Rectal smooth muscle tissue (tissue), 1 donor: ENCODE measurements around the gene NEGR1.

Experiments
- H3K27ac ChIP-seq: one replicate; pipeline ENCODE4 v1.7.0; 2013; ENCODE audit warnings: low read depth, low read length, inconsistent platforms
- H3K27me3 ChIP-seq: one replicate; pipeline ENCODE4 v1.7.0; 2013; ENCODE audit warnings: low read length; ENCODE audit not compliant: control insufficient read depth, insufficient read depth
- H3K36me3 ChIP-seq: one replicate; pipeline ENCODE4 v1.7.0; 2013; ENCODE audit warnings: low read length; ENCODE audit not compliant: control insufficient read depth, insufficient read depth
- H3K4me1 ChIP-seq: one replicate; pipeline ENCODE4 v1.7.0; 2013; ENCODE audit warnings: low read length; ENCODE audit not compliant: control insufficient read depth, insufficient read depth
- H3K4me3 ChIP-seq: one replicate; pipeline ENCODE4 v1.7.0; 2013; ENCODE audit warnings: low read length
- H3K9ac ChIP-seq: one replicate; pipeline ENCODE4 v1.7.0; 2013; ENCODE audit warnings: low read length

NEGR1 gene

DNA sequence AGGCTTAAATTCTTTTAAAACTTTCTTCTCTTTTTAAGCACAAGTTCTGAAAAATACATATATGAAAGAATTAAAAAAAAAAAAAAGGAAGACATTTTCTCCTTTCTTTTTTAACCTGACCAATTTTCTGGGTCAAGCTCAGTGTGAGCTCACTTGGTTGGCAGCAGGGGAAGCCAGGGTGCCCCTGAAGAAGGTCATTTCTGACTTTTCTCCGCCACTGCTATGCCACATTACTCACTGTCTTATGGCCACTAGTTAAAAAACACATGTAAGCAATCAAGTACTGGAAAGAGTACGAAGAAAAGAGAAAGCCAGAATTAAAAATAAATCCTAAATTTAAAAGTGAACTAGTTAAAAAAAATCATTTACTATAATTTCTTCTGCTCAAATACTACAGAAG lies 275.0 kb downstream of the NEGR1 start:
- Histone ChIP-seq H3K27me3 (no peaks in the 10 kb centered on the region), H3K9ac (no peak overlapping the region), H3K4me3 (no peak overlapping the region), H3K27ac (no peak overlapping the region), H3K36me3 (no peaks in the 10 kb centered on the region), H3K4me1 (no peaks in the 10 kb centered on the region)

DNA sequence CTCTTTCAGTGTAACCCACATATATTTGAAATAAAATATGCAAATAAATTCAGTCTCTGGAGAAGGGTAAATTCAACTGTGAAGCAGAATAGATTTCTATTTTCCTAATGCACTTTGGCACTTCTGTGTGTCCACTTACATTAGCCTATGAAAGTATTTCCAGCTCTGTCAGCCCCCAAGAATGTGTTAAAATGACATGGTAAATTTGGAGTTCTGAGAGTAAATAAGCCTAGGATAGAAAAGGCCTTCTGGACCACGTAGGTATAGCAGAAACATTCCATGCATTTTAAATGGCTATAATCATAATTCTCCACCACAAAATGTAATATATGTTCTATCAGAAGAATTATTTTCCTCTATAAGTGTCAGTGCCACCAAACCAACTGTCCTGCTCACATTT lies 276.2 kb downstream of the NEGR1 start:
- H3K4me1 ChIP-seq: no peaks in the 10 kb centered on the region
- H3K27ac ChIP-seq: no peak overlapping the region
- H3K4me3 ChIP-seq: no peak overlapping the region
- no peaks in the 10 kb centered on the region for H3K27me3 ChIP-seq
- no peaks in the 10 kb centered on the region for H3K36me3 ChIP-seq
- no peak overlapping the region for H3K9ac ChIP-seq

- H3K36me3 ChIP-seq: no peaks in the 10 kb centered on the region
Observed at GRCh38 chr1:72003092-72003491, 279.2 kb downstream of the NEGR1 start.

GRCh38 chr1:72000809-72001208 lies 281.5 kb downstream of the NEGR1 start:
- Histone ChIP-seq H3K4me3 (no peak overlapping the region), H3K27me3 (no peaks in the 10 kb centered on the region), H3K27ac (no peak overlapping the region), H3K9ac (no peak overlapping the region), H3K4me1 (no peaks in the 10 kb centered on the region), H3K36me3 (no peaks in the 10 kb centered on the region)

More at GRCh38 chr1:72003092-72003491, 279.2 kb downstream of the NEGR1 start:
- Histone ChIP-seq H3K9ac (no peak overlapping the region), H3K4me3 (no peak overlapping the region), H3K4me1 (no peaks in the 10 kb centered on the region), H3K27ac (no peak overlapping the region), H3K27me3 (no peaks in the 10 kb centered on the region)

DNA sequence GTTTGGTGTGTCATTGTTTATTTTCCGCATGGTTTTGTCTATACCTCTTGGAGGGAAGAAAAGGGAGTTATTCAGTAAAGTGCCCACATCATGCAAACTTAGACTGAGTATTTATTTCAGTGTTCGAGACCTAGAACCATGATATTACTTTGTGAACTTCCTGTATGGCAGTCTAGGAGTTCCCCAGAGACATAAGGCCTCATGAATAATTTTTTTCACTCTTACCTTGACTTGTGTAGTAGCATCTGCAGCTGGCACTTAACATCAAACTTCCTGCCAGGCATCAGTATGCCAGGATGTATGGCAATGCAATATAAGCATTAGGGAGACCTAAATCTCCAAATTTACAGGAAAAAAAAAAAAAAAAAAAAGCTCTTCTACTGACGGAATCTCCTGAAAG lies 287.7 kb downstream of the NEGR1 start:
- no peaks in the 10 kb centered on the region for H3K4me1 ChIP-seq
- no peak overlapping the region for H3K4me3 ChIP-seq
- no peaks in the 10 kb centered on the region for H3K36me3 ChIP-seq
- no peak overlapping the region for H3K9ac ChIP-seq
- no peaks in the 10 kb centered on the region for H3K27me3 ChIP-seq
- no peak overlapping the region for H3K27ac ChIP-seq

DNA sequence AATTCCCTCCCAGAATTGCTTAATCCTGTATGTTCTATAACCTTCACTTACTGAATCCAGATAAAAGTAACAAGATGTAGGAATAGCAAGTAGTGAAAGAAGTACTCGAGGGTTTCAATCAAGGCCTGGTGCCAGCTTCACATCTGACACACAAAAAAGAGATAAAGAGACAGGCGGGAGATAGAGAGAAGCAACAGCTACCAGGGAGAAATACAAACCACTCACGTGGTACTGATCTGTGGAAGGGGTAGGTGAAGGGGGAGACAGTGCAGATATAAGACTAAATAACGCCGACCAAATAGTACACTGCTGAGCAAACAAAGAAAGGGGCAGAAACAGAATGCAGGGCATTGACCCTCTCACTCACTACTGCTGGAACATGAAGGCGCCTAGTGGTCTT lies 295.2 kb downstream of the NEGR1 start:
- H3K27me3 ChIP-seq: no peaks in the 10 kb centered on the region
- H3K9ac ChIP-seq: no peak overlapping the region
- no peak overlapping the region for H3K27ac ChIP-seq

DNA sequence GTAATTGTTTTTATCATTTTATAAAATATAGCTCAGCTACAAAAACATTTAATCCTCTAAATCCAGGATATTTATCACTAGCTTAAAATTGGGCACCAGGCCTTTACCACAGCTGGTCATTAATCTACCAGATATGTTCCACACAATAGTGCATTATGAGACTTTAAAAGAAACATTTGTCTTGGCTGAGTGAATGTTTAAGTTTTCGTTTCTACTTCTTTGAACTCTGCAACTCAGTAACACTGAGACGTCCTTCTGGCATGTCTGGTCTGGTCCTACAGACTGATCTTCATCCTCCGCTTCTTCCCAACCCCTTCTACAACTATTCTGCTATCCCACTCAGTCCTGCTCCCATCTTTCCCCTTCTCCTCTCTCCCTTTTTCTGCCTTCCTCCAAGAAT lies 296.2 kb downstream of the NEGR1 start:
- Histone ChIP-seq H3K36me3 (no peaks in the 10 kb centered on the region), H3K4me3 (no peak overlapping the region), H3K27me3 (no peaks in the 10 kb centered on the region), H3K4me1 (no peaks in the 10 kb centered on the region), H3K27ac (no peak overlapping the region), H3K9ac (no peak overlapping the region)

More for the DNA sequence above, 295.2 kb downstream of the NEGR1 start:
- H3K36me3 ChIP-seq: no peaks in the 10 kb centered on the region
- H3K4me1 ChIP-seq: no peaks in the 10 kb centered on the region
- no peak overlapping the region for H3K4me3 ChIP-seq

- no peak overlapping the region for H3K4me3 ChIP-seq
- H3K36me3 ChIP-seq: no peaks in the 10 kb centered on the region
- no peak overlapping the region for H3K27ac ChIP-seq
- H3K9ac ChIP-seq: no peak overlapping the region
- H3K4me1 ChIP-seq: no peaks in the 10 kb centered on the region
- no peaks in the 10 kb centered on the region for H3K27me3 ChIP-seq
Observed at GRCh38 chr1:71980556-71980955, 301.8 kb downstream of the NEGR1 start.

DNA sequence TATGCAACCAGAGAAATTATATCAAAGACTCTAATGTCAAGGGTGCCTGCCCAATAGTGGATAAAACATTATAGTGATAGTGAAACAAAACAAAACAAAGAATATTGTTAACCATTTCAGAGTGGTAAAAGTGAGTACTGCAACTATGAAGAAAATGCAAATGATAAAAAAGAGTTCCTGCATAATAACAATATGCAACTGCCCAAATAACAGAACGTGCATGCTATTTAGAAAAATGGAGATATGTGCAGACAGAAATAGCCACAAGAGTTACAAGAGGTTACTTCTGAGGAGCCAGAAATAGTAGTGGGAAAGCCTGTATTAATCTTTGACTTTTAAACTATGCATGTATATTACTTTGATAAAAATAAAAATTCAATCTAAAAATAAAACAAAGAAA lies 302.5 kb downstream of the NEGR1 start:
- no peak overlapping the region for H3K9ac ChIP-seq
- no peaks in the 10 kb centered on the region for H3K4me1 ChIP-seq
- H3K36me3 ChIP-seq: no peaks in the 10 kb centered on the region
- H3K27me3 ChIP-seq: no peaks in the 10 kb centered on the region
- no peak overlapping the region for H3K27ac ChIP-seq
- H3K4me3 ChIP-seq: no peak overlapping the region

DNA sequence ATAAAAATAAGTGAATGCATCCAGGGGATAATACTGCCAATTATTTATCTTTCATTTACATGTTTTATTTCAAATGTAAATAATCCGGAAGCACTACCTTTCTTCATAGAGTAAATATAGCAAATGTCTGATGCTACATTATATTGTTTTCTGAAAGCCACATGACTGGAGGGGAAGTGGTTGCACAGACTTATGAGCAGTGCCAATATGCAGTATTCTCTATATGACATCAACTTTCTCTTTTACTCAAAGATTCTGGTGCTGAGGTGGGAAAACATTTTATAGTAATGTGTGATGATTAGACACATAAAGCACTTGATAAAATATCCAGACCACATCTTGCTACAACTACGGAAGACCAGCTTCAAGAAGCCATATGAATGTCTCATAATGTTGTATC lies 314.7 kb downstream of the NEGR1 start:
- Histone ChIP-seq H3K4me1 (no peaks in the 10 kb centered on the region), H3K27ac (no peak overlapping the region), H3K36me3 (no peaks in the 10 kb centered on the region), H3K4me3 (no peak overlapping the region), H3K27me3 (no peaks in the 10 kb centered on the region), H3K9ac (no peak overlapping the region)

DNA sequence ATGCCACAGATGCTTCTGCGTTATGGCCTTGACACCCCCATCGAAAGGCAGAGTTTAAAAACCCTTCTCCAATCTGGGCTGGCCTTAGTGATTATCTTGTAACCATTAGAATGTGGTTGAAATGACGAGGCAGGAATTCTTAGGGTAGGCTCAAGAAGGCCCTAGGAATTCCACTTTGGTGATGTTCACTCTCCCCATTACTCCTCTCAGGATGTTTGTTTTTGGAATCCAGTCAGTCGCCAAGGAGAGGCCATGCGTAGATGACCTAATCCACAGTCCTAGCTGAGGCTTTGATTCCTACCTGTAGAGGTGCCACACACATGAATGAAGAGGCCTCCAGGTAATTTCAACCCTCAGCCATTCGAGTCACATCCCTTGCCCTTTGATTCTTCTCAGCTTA lies 318.2 kb downstream of the NEGR1 start:
- Histone ChIP-seq H3K4me3 (no peak overlapping the region), H3K9ac (no peak overlapping the region), H3K36me3 (no peaks in the 10 kb centered on the region), H3K27ac (no peak overlapping the region), H3K4me1 (no peaks in the 10 kb centered on the region), H3K27me3 (no peaks in the 10 kb centered on the region)

DNA sequence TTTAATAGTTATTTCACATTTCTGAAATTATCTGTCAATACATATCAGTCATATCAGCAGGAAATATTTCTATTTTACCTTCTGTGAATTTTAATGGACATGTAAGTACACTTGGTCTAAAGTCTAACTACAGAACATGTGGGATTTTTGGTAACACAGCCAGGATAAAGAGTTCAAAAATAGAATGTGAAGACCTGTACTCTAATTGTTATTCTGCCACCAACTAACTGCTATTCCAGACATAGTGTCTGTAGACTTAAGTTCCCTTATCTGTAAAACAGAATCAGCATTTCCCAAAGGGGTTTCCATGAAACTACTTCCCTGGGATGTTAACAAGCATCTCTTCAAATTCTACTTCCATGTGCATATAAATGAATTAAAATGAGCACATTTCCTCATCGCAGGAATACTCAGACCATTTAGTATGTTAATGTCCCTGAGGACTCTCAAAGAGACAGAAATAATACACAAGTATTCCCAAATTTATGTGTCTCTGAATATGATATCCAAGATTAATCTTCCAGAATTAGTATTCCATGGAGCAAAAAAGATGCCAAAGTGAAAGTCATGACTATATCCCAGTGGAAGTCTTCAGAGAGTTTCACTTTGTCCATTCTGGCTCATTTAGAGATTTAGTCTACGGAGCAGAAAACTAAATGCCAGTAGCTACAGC lies 325.6 kb downstream of the NEGR1 start:
- no peak overlapping the region for H3K27ac ChIP-seq
- no peaks in the 10 kb centered on the region for H3K36me3 ChIP-seq
- no peak overlapping the region for H3K4me3 ChIP-seq
- no peaks in the 10 kb centered on the region for H3K27me3 ChIP-seq
- no peaks in the 10 kb centered on the region for H3K4me1 ChIP-seq
- no peak overlapping the region for H3K9ac ChIP-seq

DNA sequence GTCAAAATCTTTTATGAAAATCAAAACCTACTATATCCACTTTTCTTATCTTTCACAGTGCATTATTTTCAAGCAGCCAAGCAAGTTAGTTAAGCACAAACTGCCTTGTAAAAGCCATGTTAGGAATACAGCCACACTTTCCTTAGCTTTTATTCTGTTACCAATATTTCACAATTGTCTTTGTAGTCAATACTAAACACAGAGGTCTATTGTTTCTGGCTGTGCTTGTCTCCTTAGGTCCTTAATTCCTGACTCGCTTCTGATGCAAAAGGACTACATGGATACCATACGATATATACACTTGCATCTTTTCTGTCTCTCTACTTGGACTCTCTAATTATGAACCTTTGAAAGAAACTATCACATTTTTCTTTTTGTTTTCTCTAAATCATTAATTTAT lies 331.8 kb downstream of the NEGR1 start:
- H3K4me3 ChIP-seq: no peak overlapping the region
- H3K9ac ChIP-seq: no peak overlapping the region
- H3K4me1 ChIP-seq: no peaks in the 10 kb centered on the region
- no peaks in the 10 kb centered on the region for H3K27me3 ChIP-seq
- H3K27ac ChIP-seq: no peak overlapping the region
- H3K36me3 ChIP-seq: no peaks in the 10 kb centered on the region
